NCI-H526 (cell line): ENCODE data around the gene NOS1.
A peak's percentile ranks its signal among the peaks of the same experiment; 100 is the strongest.
"Not testable (repeated sequence)": the region's sequence is repeated elsewhere in the genome, so short reads cannot be mapped to it uniquely, and the experiment has no call there.

Source experiments
- DNase-seq, 2 experiments: peaks; one replicate each; lab custom pipeline; 2025; lab: John Stamatoyannopoulos, UW

Gene NOS1

DNA sequence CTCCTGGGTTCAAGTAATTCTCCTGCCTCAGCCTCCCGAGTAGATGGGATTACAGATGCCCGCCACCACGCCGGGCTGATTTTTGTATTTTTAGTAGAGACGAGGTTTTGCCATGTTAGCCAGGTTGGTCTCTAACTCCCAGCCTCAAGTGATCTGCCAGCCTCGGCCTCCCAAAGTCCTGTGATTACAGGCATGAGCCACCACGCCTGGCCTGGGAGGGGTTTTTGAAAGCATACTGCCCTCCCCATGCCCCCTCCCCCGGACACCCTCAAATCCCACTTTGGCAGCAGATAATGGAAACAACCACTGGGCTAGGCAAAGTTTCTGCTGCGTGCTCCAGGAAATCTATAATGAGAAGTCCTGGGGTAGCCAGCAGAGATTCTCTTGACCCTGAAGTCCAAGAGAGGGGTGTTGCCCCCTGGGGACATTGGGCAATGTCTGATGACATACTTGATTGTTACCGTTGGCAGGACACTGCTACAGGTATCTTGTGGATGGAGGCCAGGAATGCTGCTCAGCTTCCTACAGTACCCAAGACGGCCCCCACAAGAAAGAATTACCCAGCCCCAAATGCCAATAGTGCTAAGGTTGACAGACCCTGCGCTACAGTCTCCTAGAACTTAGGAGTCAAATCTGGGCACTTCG lies 152.5 kb downstream of the NOS1 start:
- DNase-seq = no peak

DNA sequence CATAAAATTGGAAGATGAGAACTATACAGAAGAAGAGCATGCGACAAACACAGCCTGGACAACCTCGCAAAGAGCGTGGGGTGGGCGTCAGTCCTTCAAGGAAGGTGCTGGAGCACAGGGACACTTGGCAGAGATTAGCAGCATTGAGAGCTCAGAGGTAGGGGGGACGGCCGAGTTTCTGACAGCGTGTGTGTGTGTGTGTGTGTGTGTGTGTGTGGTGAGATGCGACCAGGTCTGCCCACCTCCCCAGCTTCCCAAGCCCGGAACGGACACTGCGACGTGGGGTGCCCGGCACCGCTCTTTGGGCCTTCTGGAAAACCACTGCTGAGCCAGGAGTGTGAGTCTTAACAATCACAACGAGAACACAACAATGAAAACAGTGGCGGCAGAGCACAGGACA lies 153.2 kb downstream of the NOS1 start:
- no peak for DNase-seq

DNA sequence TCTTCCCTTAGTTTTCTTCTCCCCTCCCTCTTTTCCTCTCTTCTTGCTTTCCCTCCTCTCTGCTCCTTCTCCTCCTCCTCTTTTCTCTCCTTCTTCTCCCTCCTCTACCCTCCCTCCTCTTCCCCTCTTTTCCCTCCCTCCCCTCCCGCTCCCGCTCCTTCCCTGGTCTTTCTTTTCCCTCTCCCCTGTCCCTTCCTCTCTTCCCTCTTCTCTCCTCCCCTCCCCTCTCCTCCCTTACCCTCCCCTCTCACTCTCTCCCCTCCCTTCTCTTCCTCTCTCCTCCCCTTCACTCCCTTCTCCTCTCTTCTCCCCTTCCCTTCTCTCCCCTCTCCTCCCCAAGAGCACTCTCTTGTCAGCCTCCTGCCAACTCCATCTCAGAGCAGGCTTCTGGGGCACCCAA lies 153.8 kb downstream of the NOS1 start:
- DNase-seq = no peak

DNA sequence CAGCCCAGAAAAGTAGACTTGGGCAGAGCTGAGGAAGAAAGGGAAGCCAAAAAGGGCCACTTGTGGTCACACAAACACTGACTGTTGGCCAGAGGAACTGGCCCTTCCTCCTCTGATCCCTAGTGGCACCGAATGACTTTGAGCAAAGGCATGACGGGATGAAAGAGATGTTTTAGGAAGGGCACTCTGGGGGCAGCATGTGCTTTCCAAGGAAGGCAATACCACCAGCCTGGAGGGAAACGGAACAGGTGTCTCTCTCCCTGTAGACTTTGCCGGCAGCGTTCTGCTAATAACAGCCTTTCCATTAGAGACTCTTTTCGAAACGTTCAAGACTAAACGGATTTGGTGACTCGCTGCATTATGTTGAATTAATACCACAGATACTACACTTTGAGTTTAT lies 158.9 kb downstream of the NOS1 start:
- no peak for DNase-seq

DNA sequence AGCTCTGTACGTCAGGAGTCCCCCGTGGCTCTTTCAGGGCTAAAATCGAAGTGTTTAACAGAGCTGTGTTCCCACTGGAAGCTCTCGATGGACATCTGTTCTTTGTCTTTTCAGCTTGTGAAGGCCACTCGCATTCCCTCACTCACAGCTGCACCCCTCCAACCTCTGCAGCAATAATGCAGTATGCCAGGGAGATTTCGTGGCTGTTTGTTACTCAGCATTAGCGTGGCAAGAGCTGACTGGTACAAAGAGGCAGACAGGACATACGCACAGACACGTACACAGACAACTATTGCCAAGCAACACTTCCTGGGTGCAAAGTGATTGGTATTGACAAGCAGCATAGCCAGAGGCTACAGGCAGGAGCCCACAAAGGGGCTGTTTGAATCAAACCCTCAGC lies 159.4 kb downstream of the NOS1 start:
- DNase-seq = no peak

DNA sequence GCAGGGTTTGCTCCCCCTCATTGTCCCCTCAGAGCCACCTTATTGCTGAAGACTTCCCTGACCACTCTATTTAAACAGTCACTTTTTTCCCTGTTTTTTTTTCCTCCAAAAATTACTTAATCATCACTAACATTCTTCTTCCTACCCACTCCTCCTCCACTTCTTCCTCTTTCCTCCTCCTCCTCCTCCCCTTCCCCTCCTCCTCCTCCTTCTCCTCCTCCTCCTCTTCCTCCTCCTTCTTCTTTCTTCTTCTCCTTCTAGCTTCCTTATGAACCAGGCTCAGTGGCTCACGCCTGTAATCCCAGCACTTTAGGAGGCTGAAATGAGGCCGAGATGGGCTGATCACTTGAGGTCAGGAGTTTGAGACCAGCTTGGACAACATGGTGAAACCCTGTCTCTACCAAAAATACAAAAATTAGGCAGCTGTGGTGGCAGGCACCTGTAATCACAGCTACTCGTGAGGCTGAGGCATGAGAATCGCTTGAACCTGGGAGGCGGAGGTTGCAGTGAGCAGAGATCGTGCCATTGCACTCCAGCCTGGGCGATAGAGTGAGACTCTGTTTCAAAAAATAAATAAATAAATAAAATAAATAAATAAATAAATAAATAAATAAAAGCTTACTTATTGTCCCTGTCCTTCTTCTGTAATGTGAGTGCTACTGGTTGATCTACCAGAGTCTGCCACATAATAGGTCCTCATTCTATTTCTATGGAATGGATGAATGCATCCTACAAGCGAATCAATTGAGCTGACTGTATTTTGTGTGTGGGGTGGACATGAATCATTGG lies 161.3 kb downstream of the NOS1 start:
- DNase-seq = not testable (repeated sequence)

DNA sequence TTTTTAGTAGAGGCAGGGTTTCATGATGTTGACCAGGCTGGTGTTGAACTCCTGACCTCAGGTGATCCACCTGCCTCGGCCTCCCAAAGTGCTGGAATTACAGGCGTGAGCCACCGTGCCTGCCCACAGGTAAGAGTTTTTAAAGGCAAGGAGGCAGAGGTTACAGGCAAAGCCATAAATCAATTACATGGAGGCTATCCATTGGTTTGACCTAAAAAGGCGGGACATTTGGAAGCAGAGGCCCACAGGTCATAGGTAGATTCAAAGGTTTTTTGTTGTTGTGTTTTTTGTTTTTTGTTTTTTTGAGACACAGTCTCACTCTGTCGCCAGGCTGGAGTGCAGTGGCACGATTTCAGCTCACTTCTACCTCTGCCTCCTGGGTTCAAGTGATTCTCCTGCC lies 165.1 kb downstream of the NOS1 start:
- DNase-seq = not testable (repeated sequence)

DNA sequence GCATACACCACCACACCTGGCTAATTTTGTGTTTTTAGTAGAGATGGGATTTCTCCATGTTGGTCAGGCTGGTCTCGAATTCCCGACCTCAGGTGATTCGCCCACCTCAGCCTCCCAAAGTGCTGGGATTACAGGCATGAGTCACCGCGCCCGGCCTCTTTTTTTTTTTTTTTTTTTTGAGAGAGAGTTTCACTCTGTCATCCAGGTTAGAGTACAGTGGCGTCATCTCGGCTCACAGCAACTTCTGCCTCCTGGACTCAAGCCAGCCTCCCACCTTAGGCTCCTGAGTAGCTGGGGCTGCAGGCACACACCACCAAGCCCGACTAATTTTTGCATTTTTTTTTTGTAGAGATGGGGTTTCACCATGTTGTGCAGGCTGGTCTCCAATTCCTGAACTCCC lies 166.4 kb downstream of the NOS1 start:
- DNase-seq = not testable (repeated sequence)

DNA sequence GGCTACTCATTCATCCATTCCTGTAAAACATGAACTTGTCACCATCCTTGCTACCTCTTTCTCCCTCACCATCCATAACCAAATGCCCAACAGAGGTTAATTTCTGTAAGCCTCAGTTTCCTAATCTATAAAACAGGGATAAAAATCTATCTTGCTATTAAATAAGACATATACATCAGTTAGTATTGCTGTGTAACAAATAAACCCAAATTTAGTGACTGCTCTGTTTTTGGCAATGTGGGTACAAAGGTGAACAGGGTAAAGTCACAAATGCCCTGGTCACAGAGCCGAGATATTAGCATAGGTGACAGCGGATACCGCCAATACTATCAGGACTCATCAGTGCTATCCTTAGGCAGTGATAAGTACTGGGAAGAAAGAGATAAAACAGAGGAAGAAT lies 167.5 kb downstream of the NOS1 start:
- DNase-seq = no peak

DNA sequence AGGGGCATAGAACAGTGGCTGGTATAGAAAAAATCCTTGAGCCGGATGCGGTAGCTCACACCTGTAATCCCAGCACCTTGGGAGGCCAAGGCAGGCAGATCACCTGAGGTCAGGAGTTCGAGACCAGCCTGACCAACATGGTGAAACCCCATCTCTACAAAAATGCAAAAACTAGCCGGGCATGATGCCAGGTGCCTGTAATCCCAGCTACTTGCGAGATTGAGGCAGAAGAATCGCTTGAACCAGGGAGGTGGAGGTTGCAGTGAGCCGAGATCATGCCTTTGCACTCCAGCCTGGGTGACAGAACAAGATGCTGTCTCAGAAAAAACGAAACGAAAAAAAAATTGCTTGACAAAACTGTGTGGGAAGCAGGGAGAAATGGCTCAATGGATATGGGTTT lies 168.8 kb downstream of the NOS1 start:
- DNase-seq = not testable (repeated sequence)

DNA sequence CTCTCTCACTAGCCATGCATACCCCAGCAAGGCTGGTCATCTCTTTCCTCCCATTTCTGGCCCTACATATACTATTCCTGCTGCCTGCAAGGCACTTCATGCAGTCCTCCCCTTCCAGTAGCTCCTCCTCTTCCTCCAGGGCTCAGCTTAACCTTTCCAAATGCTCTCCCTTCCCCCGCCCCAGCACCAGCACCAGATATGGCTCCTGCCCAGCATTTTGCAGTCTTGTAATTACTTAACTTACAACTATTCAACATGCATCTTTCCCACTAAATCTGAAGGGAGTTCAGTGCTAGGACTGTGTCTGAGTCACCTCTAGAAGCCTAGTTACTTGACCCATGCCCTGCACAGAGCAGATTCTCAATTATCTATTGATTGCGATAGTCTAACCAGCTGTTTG lies 169.4 kb downstream of the NOS1 start:
- peak in 1 of 2 experiments; percentile 7 for DNase-seq

DNA sequence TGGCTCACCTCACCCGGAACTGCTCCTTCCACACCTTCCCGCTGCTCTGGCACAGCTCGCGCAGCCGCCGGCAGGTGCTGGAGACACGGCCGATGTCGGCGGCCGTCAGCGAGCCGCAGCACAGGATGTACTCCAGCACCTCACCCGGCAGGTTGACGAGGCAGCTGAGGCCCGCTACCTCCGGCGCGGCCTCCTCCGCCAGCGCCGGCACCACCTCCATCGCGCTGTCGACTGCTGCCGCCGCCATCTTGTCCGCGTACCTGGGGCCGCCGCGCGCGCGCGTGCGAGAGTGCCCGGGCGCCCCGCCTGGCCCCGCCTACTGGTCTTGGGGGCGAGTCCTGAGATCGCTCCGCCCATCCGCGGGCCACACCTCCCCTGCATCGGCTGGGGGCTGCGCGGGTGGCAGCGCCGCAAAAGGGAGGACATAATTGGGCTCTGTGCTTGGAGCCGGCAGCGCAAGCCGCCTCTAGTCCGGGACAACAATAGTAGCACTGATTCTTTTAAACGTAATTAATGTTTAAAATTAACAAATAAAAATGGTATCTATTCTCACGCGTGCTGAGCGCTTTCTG lies 171.1 kb downstream of the NOS1 start, which contains the start of gene FBXO21:
TSS of gene FBXO21 (minus strand) at position 261 of the 572 bp plus-strand sequence. CDS start at position 247, 14 bp downstream.
- DNase-seq = peak; percentile 73 to 95

DNA sequence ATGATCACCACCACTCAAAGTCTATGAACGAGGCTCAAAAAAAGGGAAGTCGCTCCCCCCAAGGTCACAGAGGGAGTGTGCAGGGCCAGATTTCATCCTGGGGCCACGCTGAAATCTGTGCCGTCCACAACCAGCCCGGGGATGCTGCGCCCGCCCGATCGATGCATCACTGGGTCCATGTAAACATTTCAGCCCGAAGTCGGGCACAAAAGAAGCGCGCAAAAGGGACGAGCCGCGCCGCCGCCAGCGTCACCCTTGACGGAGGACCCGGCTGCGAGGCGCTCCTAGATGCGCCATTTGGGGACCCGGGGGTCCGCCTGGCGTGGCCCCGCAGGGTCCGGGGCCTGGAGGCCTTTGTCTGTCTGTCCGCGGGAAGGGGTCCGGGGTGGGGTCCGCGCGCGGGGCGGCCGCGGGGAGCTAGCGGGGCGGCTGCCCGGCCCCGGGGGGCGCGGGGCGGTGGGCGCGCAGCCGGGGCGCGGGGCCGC lies 171.7 kb downstream of the NOS1 start:
- peak in 1 of 2 experiments; percentile 57 for DNase-seq

DNA sequence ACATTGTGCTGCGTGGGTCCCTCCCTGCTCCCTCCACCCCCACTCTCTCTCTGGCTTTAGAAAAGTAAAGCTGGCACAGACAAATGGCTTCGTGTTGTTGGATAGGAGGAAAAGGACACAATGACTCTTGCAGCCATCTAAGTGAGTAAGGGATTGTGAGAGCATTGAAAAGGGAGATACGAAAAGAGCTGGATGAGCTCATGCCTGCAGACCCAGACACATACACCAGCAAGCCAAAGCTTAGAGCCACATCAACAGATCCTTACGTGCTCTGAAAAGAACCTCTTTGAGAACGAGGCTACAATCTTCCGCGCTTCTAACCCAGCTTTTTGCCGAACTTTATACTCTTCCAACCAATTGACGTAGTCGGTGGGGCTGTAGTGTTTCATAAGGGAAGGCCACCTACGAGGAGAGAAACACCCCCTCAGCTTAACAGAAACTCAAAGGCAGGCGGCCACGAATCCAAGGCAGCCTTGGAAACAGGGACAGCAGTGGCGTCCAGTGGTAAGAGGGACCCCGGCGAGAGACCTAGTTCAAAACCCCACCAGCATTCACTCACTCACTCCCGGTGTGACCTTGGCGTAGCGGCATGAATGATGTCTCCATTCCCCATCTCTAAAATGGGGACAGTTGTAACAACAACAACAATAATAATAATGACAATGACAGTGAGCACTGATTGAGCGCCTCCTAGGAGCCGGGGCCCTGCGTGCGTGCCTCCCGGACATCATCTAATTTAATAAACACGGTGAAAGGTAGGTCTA lies 172.3 kb downstream of the NOS1 start:
- no peak for DNase-seq

DNA sequence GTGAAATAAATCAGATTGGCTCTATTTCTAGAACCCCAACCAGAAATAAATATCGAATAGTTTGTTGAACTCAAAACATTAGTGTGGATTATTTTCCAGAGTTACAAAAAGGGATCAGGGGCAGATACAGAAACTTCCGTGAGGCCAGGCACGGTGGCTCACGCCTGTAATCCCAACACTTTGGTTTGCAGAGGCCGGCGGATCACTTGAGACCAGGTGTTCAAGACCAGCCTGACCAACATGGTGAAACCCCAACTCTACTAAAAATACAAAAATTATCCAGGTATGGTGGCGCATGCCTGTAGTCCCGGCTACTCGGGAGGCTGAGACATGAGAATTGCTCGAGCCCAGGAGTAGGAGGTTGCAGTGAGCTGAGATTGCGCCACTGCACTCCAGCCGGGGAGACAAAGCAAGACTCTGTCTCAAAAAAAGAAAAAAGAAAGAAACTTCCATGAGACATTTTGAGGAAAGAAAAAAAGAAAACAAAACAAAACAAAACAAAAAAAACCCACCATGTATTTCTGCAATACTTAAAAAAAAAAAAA lies 173.2 kb downstream of the NOS1 start:
- no peak for DNase-seq

DNA sequence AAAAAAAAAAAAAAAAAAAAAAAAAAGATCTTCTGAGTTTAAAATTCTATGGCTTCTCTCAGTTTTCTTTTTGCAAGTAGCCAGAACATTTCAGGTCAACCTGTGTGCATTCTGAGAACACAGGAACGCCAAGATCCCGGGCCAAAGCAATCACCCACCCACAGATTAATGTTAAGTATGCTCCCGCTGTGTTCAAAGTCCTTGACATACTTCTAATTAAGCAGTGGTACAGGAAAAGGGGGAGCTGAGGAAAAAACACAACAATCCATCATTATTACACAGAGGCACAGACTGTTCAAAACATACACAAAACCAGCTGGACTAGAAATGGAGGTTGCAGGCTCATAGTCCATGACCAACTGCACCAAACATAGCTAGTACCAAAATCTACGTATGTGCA lies 174.0 kb downstream of the NOS1 start:
- no peak for DNase-seq

DNA sequence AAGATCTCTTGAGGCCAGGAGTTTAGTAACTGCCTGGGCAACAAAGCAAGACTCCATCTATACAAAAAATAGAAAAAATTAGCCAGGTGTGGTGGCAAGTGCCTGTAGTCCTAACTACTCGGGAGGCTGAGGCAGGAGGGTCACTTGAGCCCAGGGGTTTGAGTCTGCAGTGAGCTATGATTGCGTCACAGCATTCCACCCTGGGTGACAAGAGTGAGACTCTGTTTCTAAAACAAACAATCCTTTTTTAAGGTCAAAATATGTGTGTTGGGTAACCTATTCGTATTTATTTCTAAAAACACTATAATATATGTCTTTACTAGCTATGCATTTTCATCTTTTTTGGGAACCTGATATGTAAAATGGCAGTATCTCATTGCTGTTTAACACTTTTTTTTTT lies 178.6 kb downstream of the NOS1 start:
- no peak for DNase-seq

DNA sequence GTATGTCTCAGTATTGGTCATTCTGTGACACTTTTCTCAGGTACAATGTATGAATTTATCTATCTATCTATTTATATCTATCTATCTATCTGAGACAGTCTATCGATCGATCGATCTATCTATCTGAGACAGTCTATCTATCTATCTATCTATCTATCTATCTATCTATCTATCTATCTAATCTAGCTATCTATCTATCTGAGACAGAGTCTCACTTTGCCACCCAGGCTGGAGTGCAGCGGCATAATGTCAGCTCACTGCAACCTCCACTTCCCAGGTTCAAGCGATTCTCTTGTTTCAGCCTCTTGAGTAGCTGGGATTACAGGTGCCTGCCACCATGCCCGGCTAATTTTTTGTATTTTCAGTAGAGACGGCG lies 180.0 kb downstream of the NOS1 start:
- DNase-seq = not testable (repeated sequence)

DNA sequence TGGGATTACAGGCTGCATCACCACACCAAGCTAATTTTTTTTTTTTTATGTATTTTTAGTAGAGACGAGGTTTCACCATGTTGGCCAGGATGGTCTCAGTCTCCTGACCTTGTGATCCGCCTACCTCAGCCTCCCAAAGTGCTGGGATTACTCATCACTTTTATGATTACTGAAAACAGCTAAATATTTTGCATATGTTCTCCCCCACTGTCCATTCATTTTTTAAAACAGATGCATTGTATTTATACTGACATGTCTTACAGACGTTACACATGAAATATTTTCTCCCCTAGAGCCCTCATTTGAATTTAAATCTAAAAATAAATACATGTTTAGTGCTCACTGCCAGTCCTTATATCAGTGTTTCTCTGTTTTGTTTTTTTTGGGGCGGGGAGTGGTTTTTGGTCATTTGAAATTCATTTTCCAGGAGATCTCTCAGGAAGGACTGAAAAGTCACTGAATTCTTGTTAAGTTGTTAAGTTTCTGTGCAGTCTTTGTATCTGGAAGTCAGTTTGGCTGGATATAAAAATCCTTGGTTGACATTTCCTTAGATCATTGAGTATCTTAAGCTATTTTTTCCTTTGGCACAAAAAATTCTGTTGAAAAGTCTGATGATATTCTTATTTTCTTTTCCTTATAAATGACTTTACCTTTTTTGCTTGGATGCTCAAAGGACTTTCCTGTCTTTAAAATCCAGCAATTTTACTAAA lies 180.5 kb downstream of the NOS1 start:
- no peak for DNase-seq

DNA sequence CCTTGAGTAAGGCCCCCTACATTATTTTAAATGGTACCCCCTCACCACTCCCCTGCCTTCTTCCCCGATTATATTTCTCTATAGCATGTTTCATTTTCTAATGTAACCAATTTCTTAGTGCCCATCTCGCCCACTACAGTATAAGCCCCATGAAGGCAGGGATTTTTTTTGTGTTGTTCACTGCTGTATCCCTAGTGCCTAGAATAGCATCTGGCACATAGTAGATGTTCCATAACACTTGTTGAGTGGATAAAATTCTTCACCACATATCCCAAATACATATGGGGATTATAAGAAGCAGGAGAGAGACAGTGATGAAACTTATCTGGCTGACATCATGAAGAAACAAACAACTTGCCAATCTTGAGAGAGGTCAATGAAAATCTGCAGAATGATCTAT lies 182.7 kb downstream of the NOS1 start:
- DNase-seq = no peak

DNA sequence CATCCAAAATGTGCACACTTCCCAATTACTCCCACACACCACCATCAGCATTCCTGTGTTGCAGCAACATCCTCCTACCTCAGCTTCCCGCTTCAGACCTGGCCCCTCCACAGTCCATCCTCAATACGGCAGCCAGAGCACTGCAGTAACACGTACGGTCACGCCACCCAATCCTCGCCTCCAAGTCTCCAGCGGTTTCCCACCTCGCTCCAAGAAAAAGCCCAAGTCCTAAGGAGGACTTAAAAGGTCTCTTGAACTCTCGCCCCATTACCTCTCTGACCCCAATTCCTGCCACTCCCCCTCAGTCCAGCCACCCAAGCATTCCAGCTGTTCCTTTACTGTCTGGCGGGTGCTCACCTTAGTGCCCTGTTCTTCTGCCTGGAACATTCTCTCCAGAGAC lies 183.1 kb downstream of the NOS1 start:
- no peak for DNase-seq
